Fibroblast of skin of left biceps (primary cell): ENCODE data around the gene QSOX2.

ENCODE experiments used
- DNase-seq, 2 experiments: peaks; one replicate each; pipeline ENCODE4 v3.0.0-alpha.2; 2013; ENCODE audit warnings: low read depth in 2 of 2

The QSOX2 gene

GRCh38 chr9:136252846-136253245 lies 7.2 kb upstream of the QSOX2 start:
- DNase-seq = no peak

- DNase-seq = no peak
Observed at GRCh38 chr9:136252281-136252680, 6.7 kb upstream of the QSOX2 start.

DNA sequence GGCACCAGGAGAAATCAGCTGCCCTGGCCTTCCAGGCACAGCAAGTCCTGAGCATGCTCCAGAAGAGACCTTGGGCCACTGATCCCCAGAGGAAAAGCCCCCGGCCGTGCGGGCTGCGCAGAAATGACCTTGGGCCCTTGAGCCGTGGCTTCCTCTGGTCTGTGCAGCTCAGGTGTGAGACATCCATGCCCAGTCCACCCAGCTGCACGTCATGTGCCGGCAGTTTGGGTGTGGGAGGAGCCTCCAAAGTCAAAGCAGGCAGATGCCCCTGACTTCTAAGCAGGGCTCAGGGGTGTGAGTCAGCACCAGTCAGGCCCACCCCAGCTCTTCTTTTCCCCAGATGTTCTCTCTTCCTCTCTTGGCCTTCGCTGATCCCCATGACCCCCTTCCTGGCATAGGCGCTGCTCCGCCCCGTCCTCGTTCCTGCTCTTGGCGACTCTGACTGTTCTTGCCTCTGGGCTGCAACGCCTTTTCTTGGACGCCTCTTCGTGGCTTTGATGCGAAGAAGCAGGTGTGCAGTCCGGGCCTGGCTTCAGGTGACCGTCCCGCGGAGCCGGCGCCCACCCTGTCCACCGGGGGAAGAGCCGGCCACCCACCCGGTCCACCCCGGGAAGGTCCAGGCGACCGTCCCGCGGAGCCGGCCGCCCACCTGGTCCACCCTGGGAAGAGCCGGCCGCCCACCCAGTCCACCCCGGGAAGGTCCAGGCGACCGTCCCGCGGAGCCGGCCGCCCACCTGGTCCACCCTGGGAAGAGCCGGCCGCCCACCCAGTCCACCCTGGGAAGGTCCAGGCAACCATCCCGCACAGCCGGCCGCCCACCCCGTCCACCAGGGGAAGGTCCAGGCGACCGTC lies 5.9 kb upstream of the QSOX2 start:
- DNase-seq = no peak

GRCh38 chr9:136250676-136251075 lies 5.1 kb upstream of the QSOX2 start:
- no peak for DNase-seq

GRCh38 chr9:136249877-136250559 lies 4.4 kb upstream of the QSOX2 start:
- DNase-seq = no peak

DNA sequence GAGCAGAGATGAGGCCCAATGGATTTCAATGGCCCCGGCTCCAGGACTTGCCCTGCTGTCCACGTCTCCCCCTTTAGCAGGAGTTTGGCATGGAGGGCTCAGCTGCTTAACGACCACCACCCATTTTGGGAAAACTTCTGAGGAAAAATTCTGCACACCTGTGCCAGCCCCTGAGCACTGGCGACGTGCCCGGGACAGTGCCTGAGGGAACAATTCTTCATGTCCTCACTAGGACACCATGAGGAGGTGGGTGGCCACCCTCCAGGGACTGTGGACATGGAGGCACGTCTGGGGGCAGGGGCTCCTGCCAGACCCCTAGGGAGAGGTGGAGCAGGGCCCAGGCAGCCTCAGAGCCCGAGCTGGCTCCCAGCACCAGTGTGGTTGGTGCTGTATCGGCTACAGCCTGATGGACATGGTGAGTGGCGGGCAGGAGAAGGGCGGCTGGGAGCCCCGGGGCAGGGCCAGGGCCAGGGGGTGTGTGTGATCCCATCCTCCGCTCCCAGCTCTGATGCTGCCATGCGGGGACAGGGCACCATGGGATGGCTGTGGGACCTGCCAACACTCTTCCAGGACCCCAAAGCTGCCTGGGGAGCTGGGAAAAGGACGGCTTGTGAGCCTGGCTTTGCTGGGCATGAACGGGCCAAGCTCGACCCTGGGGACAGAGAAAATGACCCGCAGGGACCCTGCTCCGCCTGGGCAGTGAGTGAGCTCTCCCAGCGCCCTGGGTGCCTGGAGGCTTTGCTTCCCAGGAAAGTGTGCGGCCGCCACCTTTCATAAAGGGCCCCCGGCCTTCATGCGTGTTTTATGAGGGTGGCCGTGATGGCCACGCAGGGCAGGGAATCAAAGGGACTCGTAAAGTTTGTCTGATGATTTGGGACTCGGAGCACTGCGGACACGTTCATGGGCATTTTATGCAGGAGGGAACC lies 3.6 kb upstream of the QSOX2 start:
- DNase-seq = no peak

GRCh38 chr9:136247947-136248637 lies 2.5 kb upstream of the QSOX2 start:
- no peak for DNase-seq

DNA sequence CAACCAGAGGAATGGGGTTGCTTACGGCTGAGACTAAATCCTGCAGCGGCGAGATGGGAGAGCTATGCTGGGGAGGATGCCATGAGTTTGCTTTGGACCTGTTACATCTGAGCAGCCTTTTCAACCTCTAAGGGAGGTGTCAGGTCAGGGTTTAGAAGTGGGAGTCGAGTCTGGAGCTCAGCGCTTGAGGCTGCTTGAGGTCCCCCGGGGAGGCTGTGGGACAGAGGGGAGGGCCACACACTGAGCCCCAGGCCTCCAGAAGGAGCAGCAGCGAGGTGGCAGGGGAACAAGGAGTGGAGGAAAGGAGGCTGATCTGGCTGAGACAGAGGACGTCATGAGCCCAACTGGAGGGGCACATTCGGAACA lies 1.9 kb upstream of the QSOX2 start:
- DNase-seq = no peak

DNA sequence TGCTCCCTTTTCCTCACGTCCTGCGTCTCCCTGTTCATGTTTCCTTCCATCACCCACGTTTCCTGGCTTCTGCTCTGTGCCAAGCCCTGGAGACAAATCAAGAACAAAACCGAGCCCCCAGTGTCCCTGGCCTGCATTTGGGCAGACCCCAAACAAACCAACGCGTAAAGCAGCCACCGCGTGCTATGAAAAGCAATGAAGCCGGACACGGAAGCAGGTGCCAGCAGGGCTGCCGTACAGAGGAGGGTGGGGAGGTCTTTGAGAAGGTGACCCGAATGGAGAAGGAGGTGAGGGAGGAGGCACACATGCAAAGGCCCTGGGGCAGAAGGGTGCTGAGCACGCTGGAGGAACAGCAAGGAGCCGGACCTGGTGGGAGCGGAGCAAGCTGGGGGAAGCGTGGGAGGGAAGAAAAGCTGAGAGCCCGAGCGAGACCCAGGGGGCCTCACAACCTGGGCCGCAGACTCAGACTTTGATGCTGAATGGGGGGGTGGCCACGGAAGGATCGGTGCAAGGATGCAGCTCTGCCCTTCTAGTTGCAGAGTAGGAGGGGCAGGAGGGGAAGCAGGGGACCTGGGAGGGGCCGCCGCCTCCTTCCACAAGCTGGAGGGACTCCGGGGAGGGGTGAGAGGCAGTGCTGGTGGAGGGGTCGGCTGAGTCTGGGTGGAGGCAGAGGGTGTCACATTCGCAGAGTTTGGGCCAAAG lies 1.4 kb upstream of the QSOX2 start:
- no peak for DNase-seq

GRCh38 chr9:136244969-136245218 lies 718 bp downstream of the QSOX2 start:
- DNase-seq = no peak

DNA sequence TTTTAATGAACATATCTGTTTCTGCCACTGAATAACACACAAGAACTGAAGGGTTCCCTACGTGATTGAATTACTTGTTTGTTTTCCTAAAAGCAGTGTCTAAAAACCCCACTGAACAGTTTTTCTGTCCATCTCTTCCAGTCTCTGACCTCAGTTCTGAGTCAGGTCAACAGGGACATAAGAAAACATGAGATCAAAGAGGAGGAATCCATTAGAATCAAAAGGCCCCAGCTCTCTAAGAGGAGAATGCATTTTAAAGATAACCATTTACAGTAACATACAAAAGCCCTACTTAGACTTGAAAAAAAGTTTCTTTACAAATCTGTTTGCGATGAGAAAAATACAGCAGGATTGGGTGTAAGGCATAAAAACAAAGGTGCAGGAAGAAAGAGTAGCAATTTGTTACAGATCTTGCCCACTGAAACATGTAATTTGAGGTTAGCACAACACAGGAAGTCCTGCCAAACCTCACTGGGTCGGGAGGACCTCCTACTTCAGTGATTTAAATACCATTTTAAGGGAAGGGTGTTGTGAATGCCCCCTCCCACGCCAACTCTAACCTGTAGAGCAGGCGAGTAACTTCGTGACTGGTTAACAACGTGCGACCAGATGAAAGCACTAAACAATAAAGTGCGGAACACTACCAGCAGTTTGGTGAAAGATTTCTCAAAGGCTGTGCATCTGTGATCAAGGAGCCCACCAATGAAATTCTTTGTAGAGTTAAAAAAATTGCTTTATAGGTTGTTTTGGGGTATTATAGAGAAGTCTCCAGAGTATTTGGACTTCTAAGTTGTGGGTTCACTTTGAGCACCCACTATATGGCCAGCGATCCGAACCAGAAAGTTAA lies 1.3 kb downstream of the QSOX2 start:
- no peak for DNase-seq

DNA sequence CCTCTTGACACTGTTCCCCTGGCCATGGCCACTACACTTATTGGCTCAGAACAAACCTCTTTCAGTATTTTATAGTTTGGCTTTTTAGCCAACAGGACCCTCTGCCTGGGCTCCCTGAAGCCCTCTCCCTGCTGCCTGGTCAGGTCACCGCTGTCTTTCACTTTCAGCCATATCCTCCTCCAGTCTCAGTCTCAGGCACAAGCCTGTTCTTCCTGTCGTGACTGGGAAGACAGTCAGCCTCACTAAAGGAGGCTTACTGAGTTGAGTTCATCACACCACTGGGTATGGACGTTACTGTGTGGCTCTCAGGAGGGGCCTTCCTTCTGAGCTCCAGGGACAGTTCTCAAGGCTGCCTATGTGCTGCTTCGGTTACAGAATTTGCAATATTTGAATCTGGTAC lies 2.0 kb downstream of the QSOX2 start:
- no peak for DNase-seq

DNA sequence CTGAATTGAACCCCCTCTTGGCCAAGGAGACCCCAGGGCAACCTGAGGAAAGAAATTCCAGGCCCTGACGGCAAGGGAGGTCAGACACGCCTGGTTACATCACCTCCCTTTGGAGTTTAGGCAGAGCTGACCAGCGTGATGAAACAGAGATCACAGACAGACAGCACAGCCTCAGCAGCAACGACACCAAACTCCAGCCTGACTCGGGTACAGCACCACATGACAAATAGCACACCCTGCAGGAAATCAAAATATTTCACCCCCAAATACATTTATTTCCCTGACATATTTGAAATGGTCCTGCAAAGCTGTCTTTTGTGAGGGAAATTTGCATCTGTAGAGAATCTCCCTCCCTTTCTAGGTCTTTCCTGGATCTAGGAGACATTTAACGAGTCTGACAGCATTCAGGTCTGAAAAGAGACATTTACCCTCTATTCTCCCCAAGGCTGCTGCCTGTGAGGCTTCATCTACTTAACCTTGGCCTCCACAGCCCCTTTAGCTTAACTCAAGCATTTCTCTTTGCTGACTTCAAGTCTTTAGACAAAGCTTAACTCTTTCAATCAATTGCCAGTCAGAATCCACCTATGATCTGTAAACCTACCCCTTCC lies 2.6 kb downstream of the QSOX2 start:
- DNase-seq = no peak

DNA sequence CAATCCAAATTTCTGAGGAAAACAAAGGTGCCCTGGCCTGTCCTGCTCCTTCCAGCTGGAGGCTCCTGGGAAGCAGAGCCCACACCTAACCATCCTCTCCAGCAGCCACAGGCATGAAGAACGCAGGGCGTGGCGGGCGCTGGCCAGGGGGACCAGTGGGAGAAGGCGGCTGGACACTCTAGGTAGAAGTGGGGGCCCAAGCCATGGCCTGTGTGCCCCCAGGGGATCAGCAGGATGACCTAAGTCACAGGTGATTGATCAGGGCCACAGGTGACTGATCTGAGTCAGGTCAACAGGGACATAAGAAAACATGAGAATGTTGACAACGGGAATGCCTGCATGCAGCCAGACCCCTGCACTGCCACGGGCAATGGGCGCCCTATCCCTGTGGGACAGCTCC lies 3.4 kb downstream of the QSOX2 start:
- DNase-seq = no peak

DNA sequence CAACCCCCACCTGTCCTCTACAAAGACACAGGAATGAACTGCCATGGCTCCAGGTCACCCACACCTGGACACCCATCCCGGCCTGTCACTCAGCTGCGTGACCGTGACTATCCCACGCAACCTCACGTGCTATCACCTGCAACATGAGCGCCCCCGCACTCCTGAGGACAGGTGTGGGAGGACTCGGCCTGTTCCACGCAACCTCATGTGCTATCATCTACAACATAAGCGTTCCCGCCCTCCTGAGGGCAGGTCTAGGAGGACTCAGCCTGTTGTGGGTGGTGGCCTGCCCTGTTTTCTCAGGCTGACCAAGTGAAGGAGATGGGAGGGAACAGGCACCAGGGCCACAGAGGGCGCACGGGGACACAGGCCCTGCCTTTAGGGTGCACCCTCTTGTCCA lies 4.1 kb downstream of the QSOX2 start:
- no peak for DNase-seq

GRCh38 chr9:136240941-136241340 lies 4.7 kb downstream of the QSOX2 start:
- DNase-seq = no peak

GRCh38 chr9:136239983-136240330 lies 5.7 kb downstream of the QSOX2 start:
- DNase-seq = no peak

GRCh38 chr9:136239135-136239982 lies 6.3 kb downstream of the QSOX2 start:
- no peak for DNase-seq

GRCh38 chr9:136238342-136238732 lies 7.3 kb downstream of the QSOX2 start:
- DNase-seq = no peak
